K562 (cell line): Measurements from ENCODE around the gene PLEKHA7. TPM values are rescaled to one million over a fixed set of nuclear protein-coding genes. Genes with fewer than 3 reads are reported as not detected.

ENCODE experiments used
- ARHGAP35 ChIP-seq: fragments of 450-650 bp; IDR thresholded peaks from 2 replicates; pipeline ENCODE4 v1.6.1; 2018; ENCODE audit not compliant: partially characterized antibody
- ASH1L ChIP-seq: fragments of 450-650 bp; IDR thresholded peaks from 2 replicates; pipeline ENCODE4 v1.6.1; 2018; ENCODE audit warnings: borderline replicate concordance, mild to moderate bottlenecking, low read depth; ENCODE audit not compliant: partially characterized antibody
- BCOR ChIP-seq: fragments of 450-650 bp; IDR thresholded peaks from 2 replicates; pipeline ENCODE4 v1.6.1; 2016
- FOSL1 ChIP-seq: fragments of 200-800 bp; sonication (Bioruptor generic); conservative IDR thresholded peaks from 2 replicates; pipeline ENCODE4 v1.6.1; 2016; ENCODE audit warnings: missing genetic modification characterization, missing compliant biosample characterization
- GABPA ChIP-seq: fragments of 200-800 bp; sonication (Bioruptor generic); conservative IDR thresholded peaks from 2 replicates; pipeline ENCODE4 v1.6.1; 2016; ENCODE audit warnings: low read depth, missing genetic modification characterization, missing compliant biosample characterization
- GABPB1 ChIP-seq: sonication (generic); formaldehyde crosslinking; IDR thresholded peaks from 2 replicates; pipeline ENCODE4 v1.8.0; 2022; ENCODE audit warnings: mild to moderate bottlenecking, missing genetic modification reagents
- KAT2B ChIP-seq: IDR thresholded peaks from one replicate; pipeline ENCODE4 v1.6.1; 2012; ENCODE audit warnings: low read depth, mild to moderate bottlenecking, control low read depth, inconsistent platforms, low read length, moderate library complexity
- TAF1 ChIP-seq: IDR thresholded peaks from 2 replicates; pipeline ENCODE4 v1.6.1; 2011; ENCODE audit warnings: mild to moderate bottlenecking, low read length, moderate library complexity; ENCODE audit not compliant: insufficient read depth, control insufficient read depth, severe bottlenecking; ENCODE audit errors: extremely low read depth
- ZNF444 ChIP-seq: fragments of 250-450 bp; sonication (Bioruptor Pico); IDR thresholded peaks from 2 replicates; pipeline ENCODE4 v1.4.0; 2020; ENCODE audit warnings: mild to moderate bottlenecking, moderate library complexity
- polyA plus RNA-seq, 8 experiments: library from polyadenylated mRNA; depleted of rRNA in 4 of 8; stranded (reverse) in 5 of 8; unstranded in 3 of 8; fragments of >200 nt; fragmentation: Nextera tagmentation in 2 of 8; fragmentation: Illumina TruSeq in 1 of 8; extraction: Ambion mirVana in 2 of 8; extraction: Trizol in 1 of 8; gene quantifications; 2 replicates each; pipeline versions ENCODE4 v1.2.1 to v1.2.3, GENCODE V29; 2011 to 2014; ENCODE audit warnings: inconsistent platforms in 1 of 8, missing spikeins in 1 of 8
- total RNA-seq, 7 experiments: library from RNA; depleted of rRNA in 6 of 7; stranded (reverse); fragments of >200 nt in 6 of 7; fragmentation: Illumina TruSeq in 2 of 7; extraction: Trizol in 2 of 7; gene quantifications; 2 replicates each; pipeline versions ENCODE4 v1.2.1 to v1.2.3, GENCODE V29; 2011 to 2021; ENCODE audit warnings: low replicate concordance in 1 of 7
- TF ChIP-seq, protein P1 (sequence below): fragments of 450-650 bp; IDR thresholded peaks from one replicate; pipeline ENCODE4 v1.6.1; 2018; ENCODE audit warnings: mild to moderate bottlenecking, moderate library complexity; ENCODE audit not compliant: partially characterized antibody
- TF ChIP-seq, protein P2 (sequence below): fragments of 450-650 bp; formaldehyde crosslinking; IDR thresholded peaks from 2 replicates; pipeline ENCODE4 v1.4.0; 2020; ENCODE audit warnings: mild to moderate bottlenecking, moderate library complexity
- TF ChIP-seq, protein P3 (sequence below): fragments of 450-650 bp; IDR thresholded peaks from 2 replicates; pipeline ENCODE4 v1.7.0; 2016; ENCODE audit warnings: borderline replicate concordance
- TF ChIP-seq, protein P4 (sequence below), 2 experiments: fragments of 450-650 bp; IDR thresholded peaks; 2 replicates each; pipeline ENCODE4 v1.6.1; 2016
- TF ChIP-seq, protein P5 (sequence below), 2 experiments: IDR thresholded peaks; 2 replicates each; pipeline ENCODE4 v1.6.1; 2011; ENCODE audit warnings: borderline replicate concordance in 1 of 2, control low read depth in 1 of 2, low read depth in 1 of 2, low read length in 1 of 2, mild to moderate bottlenecking in 1 of 2, mixed read lengths in 1 of 2, moderate library complexity in 1 of 2; ENCODE audit not compliant: insufficient read depth in 1 of 2, insufficient read length in 1 of 2, poor library complexity in 1 of 2, severe bottlenecking in 1 of 2; ENCODE audit errors: extremely low read depth in 1 of 2

Gene PLEKHA7
- total and polyA plus RNA-seq, 9 of the 15 experiments (the other 6 are each of a cell fraction or from before 2014, with no cell fraction given) = 0.06 to 0.77 (median 0.20) TPM; not detected in 1

DNA sequence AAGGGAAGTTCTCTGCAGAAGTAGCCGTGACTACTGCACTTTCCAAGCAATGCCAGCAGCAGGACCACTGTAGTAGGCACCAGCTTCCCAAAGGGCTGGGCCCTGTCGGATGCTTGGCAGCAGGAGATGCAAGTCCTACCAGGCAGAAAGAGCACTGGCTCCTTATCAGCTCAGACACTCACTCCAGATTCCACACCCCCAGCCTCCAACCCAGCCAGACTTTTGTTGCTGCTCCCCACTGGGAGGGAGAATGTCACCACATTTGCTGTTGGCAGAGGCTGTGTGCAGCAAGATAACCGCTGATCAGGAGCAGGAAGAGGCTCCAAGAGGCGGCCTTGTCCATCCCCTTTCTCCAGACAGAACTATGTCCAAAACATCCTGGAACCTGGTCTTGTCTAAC, 157.0 kb downstream of the PLEKHA7 start (continued):
- no peak for TF ChIP-seq KAT2B
- no peak for TF ChIP-seq ARHGAP35
- TF ChIP-seq ZNF444 (CRISPR knock-in tag) = no peak
- TF ChIP-seq, protein P1, sequence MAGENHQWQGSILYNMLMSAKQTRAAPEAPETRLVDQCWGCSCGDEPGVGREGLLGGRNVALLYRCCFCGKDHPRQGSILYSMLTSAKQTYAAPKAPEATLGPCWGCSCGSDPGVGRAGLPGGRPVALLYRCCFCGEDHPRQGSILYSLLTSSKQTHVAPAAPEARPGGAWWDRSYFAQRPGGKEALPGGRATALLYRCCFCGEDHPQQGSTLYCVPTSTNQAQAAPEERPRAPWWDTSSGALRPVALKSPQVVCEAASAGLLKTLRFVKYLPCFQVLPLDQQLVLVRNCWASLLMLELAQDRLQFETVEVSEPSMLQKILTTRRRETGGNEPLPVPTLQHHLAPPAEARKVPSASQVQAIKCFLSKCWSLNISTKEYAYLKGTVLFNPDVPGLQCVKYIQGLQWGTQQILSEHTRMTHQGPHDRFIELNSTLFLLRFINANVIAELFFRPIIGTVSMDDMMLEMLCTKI = no peak
- 0 out of 2 replicates have a peak, but pooled peaks have one; percentile 20 for TF ChIP-seq FOSL1 (tag)
- no peak for TF ChIP-seq ASH1L
- TF ChIP-seq, protein P2, sequence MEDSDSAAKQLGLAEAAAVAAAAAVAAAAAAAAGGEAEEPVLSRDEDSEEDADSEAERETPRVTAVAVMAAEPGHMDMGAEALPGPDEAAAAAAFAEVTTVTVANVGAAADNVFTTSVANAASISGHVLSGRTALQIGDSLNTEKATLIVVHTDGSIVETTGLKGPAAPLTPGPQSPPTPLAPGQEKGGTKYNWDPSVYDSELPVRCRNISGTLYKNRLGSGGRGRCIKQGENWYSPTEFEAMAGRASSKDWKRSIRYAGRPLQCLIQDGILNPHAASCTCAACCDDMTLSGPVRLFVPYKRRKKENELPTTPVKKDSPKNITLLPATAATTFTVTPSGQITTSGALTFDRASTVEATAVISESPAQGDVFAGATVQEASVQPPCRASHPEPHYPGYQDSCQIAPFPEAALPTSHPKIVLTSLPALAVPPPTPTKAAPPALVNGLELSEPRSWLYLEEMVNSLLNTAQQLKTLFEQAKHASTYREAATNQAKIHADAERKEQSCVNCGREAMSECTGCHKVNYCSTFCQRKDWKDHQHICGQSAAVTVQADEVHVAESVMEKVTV (CRISPR knock-in tag) = no peak
- TF ChIP-seq GABPB1 (CRISPR knock-in tag) = no peak
- TF ChIP-seq, protein P3, sequence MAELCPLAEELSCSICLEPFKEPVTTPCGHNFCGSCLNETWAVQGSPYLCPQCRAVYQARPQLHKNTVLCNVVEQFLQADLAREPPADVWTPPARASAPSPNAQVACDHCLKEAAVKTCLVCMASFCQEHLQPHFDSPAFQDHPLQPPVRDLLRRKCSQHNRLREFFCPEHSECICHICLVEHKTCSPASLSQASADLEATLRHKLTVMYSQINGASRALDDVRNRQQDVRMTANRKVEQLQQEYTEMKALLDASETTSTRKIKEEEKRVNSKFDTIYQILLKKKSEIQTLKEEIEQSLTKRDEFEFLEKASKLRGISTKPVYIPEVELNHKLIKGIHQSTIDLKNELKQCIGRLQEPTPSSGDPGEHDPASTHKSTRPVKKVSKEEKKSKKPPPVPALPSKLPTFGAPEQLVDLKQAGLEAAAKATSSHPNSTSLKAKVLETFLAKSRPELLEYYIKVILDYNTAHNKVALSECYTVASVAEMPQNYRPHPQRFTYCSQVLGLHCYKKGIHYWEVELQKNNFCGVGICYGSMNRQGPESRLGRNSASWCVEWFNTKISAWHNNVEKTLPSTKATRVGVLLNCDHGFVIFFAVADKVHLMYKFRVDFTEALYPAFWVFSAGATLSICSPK = no peak
- TF ChIP-seq, protein P4, sequence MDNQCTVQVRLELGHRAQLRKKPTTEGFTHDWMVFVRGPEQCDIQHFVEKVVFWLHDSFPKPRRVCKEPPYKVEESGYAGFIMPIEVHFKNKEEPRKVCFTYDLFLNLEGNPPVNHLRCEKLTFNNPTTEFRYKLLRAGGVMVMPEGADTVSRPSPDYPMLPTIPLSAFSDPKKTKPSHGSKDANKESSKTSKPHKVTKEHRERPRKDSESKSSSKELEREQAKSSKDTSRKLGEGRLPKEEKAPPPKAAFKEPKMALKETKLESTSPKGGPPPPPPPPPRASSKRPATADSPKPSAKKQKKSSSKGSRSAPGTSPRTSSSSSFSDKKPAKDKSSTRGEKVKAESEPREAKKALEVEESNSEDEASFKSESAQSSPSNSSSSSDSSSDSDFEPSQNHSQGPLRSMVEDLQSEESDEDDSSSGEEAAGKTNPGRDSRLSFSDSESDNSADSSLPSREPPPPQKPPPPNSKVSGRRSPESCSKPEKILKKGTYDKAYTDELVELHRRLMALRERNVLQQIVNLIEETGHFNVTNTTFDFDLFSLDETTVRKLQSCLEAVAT (IDR thresholded peaks at IDR 0.05) = peak in 1 of 2 experiments; percentile 22; a peak in 1 of 4 replicates
- no peak for TF ChIP-seq GABPA (tag)
- peak; percentile 78 for TF ChIP-seq BCOR
- TF ChIP-seq, protein P5, sequence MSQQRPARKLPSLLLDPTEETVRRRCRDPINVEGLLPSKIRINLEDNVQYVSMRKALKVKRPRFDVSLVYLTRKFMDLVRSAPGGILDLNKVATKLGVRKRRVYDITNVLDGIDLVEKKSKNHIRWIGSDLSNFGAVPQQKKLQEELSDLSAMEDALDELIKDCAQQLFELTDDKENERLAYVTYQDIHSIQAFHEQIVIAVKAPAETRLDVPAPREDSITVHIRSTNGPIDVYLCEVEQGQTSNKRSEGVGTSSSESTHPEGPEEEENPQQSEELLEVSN (IDR thresholded peaks at IDR 0.05; ENCODE audit: borderline replicate concordance in 1 of 2, extremely low read depth in 1 of 2, insufficient read depth in 1 of 2, insufficient read length in 1 of 2, low read depth in 1 of 2, low read length in 1 of 2, poor library complexity in 1 of 2, severe bottlenecking in 1 of 2) = peak in 1 of 2 experiments; percentile 61
- peak; percentile 43 for TF ChIP-seq TAF1
